Embryonic facial prominence (tissue), 1 donor: Measurements from ENCODE around the gene HAUS5.
"Not testable (repeated sequence)": the region's sequence is repeated elsewhere in the genome, so short reads cannot be mapped to it uniquely, and the experiment has no call there.

Source experiments
- DNase-seq: peaks from one replicate; pipeline ENCODE4 v3.0.0-alpha.2; 2016; ENCODE audit errors: extremely low spot score

HAUS5 gene

DNA sequence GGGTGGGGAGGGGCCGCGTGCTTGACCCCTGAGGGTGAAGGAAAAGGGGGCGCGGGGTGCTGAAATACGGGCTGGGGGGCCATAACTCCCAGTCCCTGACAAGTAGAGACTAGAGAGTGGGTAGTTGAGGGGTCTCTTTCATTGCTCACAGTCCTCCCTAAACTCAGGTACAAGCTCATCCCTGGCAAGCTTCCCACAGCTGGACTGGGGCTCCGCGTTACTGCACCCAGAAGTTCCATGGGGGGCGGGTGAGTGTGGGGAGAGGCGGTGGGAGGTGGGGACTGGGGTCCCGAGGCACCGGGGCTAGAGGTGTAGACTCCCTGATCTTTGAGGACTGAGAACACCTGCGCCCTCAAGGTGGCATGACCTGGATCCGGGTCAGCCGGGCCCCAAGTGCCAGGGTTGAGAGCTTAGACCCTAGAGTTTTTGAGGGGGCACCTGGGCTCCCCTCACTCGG, 30.3 kb downstream of the HAUS5 start:
- DNase-seq, result no peak

DNA sequence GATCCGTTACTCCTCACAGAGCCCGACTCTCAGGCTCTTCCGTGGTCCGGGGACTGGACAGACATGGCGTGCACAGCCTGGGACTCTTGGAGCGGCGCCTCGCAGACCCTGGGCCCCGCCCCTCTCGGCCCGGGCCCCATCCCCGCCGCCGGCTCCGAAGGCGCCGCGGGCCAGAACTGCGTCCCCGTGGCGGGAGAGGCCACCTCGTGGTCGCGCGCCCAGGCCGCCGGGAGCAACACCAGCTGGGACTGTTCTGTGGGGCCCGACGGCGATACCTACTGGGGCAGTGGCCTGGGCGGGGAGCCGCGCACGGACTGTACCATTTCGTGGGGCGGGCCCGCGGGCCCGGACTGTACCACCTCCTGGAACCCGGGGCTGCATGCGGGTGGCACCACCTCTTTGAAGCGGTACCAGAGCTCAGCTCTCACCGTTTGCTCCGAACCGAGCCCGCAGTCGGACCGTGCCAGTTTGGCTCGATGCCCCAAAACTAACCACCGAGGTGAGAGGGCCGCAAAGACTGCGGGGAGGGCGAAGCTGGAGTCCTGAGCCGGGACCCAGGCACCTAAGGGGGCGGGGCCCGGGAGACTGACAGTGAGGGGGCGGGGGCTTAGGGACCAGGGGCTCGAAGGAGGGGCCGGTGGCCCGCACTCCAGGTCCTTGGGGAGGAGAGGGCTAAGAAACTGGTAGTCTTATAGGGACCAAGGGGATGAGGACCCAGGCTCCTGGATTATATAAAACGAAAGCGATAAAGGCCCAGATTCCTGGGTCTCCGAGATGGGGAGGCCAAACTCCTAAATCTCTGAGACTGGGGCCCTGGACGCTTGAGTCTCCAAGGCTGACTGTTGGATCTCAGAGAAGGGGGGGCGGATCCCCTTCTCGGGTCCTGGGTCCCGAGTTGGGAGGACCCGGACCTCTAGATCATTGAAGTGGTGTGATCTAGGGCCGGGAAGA, 31.0 kb downstream of the HAUS5 start:
- DNase-seq, result peak; percentile 64

DNA sequence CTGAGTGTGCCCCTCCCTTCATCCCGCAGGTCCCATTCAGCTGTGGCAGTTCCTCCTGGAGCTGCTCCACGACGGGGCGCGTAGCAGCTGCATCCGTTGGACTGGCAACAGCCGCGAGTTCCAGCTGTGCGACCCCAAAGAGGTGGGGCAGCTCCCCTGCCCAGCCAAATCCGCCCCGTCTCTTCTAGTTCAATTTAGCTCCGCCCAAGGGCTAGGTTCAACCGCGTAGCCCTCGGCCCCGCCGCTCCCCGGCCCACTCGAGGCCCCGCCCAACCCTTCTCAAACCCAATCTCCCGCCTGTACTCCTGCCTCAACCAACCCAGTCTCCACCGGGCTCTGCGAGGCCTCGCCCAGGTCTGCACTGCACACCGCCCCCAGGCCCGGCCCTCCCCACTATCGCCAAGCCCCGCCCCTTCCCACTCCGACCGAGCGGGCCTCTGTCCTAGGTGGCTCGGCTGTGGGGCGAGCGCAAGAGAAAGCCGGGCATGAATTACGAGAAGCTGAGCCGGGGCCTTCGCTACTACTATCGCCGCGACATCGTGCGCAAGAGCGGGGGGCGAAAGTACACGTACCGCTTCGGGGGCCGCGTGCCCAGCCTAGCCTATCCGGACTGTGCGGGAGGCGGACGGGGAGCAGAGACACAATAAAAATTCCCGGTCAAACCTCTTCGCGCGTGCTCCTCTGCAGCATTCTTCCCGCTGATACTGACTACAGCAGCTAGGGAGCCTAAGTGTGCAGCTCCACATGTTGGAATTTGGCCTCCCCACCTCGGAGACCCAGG, 31.9 kb downstream of the HAUS5 start:
- peak; percentile 77 for DNase-seq

DNA sequence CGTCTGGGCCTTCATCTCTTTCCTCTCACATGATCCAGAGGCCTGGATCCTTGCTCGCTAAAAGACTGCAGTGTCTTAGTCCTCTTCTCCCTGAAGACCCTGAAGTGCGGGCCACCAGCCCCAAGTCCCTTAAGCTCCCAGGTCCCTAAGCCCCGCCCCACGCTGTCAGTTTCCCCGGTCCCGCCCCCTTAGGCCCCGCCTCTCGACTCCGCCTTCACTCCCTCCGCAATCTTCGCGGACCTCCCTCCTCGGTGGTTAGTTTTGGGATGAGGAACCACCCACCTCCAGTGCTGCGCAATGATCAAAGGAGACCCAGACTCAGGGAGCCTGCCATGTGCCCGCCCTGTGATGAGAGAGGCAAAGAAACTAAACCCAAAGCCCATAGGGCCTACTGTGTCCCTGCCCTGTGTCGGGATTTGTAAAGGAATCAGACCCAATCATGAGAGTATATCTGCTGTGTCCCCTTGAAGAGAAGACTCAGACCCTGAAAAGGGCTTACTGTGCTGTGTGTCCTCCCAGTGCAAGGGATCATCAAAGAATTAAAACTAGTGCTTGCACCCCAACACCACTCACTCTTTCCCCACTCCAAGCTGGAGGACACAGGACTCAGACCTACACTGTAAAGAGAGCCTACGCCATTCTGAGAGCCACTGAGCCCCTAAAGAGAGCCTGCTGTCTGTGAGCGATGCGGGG, 32.6 kb downstream of the HAUS5 start:
- DNase-seq, result peak; percentile 40

DNA sequence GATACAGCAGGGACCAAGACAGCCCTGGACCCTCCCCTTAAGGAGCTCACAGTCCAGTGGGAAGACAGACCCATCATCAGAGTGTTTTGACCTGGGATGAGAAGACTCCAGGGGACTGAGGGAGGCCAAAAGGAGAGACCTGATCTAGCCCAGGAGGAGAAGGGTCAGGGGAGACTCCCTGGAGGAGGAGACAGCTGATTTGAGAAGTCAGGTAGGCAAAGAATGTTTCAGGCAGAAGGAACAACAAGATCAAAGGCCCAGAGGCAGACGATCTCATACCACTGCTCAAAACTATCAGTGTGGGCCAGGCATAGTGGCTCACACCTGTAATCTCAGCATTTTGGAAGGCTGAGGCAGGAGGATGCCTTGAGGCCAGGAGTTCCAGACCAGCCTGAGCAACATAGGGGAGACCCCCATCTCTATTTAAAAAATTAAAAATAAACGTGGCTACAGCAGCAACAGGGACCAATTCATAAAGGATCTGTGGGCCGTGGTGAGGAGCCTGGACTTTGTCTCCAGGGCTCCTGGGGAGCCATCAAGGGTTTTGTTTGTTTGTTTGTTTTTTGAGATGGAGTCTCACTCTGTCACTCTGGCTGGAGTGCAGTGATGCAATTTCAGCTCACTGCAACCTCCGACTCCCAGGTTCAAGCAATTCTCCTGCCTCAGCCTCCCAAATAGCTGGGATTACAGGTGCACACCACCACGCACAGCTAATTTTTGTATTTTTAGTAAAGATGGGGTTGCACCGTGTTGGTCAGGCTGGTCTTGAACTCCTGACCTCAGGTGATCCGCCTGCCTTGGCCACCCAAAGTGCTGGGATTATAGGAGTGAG, 33.4 kb downstream of the HAUS5 start:
- no peak for DNase-seq

DNA sequence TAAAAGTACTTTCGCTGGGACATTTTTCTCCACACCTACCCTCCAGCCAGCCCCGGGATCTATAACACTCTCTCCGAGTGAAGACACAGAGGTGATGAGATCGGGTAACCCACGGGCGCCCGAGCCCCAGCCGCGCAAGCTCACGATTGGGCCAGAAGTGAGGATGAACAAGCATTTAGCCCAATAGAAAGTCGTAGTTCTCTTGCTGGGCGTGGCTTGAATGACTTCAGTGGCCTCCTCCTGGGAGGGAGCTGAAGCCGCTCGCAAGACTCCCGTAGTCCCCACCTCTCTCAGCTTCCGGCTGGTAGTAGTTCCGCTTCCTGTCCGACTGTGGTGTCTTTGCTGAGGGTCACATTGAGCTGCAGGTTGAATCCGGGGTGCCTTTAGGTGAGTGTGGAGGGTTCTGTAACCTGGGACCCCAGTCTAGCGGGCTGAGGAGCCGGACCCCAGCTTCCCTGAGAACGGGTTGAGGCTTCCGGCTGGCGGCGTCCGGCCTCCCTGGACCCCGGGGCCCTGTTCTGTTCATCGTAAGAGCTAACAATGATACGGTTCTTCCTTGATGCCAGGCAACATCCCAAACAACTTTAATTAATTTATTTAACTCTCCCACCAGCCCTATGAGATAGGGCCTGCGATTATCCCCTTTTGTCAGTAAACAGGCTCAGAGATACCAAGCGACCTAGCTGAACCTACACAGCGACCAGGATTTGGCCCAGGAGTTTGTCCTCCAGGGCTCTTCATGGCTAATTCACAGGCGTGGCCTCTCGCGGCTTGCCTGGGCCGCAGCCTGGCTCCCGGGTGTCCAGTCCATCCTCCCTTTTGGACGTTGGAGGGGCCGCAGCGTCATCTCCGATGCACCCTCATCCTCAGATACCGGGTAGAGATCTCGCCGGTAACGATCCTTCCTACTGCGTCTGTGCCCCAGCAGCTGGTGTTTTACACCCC, 35.8 kb downstream of the HAUS5 start, which contains the start of gene COX6B1:
Gene COX6B1, plus strand, starts transcription at position 307 of the 945 bp plus-strand sequence. CDS start 2,921 bp downstream, outside the sequence.
- peak; percentile 92 for DNase-seq

DNA sequence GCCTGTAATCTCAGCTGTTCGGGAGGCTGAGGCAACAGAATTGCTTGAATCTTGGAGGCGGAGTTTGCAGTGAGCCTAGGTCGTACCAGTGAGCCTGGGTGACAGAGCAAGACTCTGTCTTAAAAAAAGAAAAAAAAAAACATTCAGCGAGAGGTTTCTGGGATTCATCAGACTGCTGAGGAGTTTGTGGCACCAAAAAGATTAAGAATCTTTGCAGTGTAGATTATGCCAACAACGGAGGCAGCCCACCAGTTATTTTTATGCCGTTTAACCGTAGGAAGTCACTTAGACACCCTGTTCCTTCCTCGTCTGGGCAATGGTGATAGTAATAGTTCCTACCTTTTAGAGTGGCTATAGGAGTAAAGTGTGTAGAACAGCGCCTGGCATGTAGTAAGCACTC, 38.0 kb downstream of the HAUS5 start:
- DNase-seq, result no peak

DNA sequence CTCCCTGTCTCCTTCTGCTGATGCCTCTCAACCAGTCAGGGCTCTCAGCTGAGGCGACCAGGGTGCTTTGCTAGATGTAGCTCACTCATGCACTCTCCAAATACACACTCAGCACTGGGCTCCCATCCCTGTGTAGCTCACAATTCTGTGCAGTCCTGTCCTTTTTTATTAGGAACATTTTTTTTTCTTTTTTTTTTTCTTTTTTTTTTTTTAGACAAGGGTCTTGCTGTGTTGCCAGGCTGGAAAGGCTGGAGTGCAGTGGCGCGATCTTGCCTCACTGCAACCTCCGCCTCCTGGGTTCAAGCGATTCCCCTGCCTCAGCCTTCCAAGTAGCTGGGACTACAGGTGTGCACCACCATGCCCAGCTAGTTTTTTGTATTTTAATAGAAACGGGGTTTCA, 42.3 kb downstream of the HAUS5 start:
- DNase-seq, result not testable (repeated sequence)

DNA sequence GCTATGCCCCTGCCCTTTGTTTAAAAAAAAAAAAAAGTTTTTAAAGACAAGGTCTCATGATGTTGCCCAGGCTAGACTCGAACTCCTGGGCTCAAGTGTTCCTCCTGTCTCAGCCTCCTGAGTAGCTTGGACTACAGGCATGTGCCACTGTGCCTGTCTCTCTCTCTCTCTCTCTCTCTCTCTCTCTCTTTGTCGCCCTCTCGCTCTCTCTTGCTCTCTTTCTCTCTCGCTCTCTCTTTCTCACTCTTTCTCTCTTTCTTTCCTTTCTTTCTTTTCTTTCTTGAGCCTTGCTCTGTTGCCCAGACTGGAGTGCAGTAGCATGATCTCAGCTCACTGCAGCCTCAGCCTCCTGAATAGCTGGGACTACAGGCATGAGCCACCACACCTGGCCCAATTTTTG, 43.1 kb downstream of the HAUS5 start:
- DNase-seq, result no peak

DNA sequence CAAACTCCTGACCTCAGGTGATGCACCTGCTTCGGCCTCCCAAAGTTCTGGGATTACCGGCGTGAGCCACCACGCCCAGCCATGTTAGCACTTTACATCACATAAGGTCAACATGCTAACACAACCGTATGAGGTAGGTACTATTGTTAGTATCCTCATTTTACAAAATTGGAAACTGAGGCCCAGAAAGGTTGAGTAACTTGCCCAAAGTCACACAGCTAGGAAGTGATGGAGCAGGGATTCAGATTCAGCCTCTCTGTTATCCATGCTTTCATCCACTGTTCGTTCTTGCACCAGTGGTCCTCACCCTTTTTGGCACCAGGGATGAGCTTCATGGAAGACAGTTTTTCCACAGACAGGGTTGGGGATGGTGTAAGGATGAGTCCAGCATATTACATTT, 44.2 kb downstream of the HAUS5 start:
- DNase-seq, result no peak

DNA sequence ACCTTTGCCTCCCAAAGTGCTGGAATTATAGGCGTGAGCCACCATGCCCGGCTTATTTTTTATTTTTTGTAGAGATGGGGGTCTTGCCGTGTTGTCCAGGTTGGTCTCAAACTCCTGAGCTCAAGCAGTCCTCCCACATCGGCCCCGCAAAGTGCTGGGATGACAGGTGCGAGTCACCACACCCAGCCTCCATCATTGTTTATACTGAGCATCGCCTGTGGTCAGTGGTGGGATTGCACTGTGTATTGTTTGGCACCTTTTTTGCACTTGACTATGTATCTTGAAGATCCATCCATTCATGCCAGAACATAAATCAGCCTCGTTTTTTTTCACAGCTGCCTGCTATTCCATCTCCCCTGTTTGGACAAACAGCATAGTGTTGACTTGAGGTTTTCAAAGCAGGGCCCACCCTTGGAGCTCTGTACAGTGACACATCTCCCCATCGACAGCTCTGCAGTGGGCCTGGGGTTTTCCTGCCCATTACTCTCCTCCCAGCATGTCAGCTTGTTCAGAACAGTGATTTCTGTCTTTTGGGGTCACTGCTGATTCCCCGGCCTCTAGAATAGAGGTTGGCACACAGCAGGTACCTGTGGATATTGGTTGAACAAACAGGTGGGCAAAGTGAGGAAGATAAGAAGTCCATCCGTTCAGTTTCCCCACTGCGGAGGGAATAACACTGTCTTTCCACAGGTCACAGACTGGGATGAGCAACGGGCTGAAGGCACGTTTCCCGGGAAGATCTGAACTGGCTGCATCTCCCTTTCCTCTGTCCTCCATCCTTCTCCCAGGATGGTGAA, 45.6 kb downstream of the HAUS5 start:
- DNase-seq, result no peak

DNA sequence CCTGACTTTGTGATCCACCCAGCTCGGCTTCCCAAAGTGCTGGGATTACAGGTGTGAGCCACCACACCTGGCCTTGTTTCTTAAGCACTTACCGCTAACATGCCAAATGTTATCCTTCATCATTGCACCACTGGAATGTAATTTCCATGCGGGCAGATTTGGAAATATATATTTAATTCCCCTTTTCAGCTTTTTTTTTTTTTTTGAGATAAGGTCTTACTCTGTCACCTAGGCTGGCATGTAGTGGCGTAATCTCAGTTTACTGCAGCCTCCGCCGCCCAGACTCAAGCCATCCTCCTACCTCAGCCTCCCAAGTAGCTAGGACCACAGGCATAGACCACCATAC, 49.4 kb downstream of the HAUS5 start:
- no peak for DNase-seq

DNA sequence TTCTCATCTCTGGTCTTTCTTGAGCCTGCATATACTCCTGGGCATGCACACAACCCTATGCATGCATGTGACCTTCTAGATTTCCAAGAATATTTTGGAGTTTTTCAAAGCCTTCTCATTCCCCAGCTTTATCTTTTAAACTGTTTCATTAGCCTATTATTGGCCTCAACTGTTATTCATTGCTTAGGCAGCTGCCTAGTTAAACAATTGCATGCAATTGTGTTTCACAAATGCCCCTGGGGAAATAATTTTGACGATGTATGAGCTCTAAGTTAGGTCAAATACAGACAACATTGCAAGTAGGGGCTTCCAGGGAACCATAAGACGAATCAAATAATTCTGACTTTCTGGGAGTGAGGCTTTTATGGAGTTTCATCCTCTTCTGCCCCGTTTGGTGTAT, 51.4 kb downstream of the HAUS5 start:
- no peak for DNase-seq

DNA sequence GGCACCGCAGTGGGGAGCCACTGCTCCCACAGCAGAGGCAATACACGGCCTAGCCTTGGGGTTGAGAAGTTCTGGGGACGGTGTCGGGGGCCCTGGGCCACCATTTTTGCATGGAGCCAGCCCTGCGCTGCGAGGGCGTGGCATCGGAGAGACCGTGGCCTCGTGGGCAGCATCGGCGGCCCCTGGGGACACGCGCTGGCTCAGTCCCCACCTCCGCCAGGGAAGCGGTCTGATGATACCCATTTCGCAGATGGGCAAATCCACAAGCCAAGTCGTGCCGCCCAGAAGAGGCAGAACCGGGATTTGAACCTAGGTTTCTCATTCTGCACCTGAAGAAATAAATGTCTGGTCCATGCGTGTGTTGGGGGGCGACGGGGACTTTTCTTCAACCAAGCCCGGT, 52.6 kb downstream of the HAUS5 start:
- DNase-seq, result no peak

DNA sequence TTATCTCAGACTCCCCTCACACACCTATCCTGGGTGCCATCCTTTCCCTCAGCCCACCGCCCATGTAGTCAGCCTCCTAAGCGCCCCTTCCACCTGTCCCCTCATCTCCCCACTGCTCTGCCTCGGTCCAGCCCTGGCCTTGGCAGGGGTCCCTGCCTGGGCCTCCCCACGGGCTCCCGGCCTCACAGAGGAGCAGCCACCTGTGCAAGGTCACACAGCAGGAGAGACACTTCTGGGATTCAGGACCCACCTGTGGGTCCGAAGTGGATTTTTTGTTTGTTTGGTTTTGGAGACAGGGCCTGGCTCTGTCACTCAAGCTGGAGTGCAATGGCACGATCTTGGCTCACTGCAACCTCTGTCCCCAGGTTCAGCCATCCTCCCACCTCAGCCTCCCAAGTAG, 53.1 kb downstream of the HAUS5 start:
- DNase-seq, result no peak

DNA sequence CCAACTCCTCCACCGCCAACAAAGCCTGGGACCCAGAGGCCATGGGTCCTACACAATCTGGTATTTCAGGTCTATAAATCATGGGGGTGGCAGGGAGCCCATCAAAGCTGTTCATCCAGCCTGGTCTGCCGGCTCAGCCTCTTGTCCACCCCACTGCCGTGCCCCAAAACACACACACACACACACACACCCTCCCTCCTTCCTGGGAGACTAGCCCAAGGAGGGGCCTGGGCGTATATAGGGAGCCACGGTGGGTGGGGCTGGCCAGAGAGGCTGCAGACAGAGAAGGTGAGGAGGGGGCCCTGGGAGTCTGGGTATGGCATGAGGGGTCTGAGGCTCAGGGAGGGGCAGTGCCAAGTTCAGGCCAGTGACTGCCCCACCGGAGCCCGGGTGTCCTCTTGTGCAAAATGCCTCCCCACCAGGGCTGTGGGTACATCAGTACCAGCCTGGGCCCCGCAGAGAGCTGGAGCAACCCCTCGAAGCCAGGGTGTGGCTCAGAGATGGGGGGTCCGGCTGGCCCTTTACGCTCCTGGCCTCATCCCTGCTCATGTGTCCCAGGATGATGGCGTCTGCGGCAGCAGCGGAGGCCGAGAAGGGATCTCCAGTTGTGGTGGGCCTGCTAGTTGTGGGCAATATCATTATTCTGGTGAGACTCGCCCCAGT, 53.8 kb downstream of the HAUS5 start, which contains the start of gene UPK1A:
Gene UPK1A, plus strand, starts transcription at position 267 of the 663 bp plus-strand sequence. Its CDS starts 296 bp downstream, at position 563.
- no peak for DNase-seq

DNA sequence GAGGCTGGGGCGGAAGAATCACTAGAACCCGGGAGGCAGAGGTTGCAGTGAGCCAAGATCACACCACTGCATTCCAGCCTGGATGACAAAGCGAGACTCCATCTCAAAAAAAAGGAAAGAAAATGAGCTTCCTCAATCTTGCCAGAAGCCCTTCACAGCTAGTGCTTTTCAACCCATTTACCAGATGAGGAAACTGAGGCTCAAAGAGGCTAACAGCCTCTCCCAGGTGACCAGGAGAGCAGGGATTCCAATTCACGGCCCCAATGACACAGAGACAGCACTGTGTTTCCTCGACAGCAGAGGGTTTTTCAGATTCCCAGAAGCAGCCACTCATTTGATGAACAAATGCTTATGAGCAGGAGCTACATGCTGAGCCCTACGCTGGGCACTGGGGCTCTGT, 57.0 kb downstream of the HAUS5 start:
- no peak for DNase-seq

DNA sequence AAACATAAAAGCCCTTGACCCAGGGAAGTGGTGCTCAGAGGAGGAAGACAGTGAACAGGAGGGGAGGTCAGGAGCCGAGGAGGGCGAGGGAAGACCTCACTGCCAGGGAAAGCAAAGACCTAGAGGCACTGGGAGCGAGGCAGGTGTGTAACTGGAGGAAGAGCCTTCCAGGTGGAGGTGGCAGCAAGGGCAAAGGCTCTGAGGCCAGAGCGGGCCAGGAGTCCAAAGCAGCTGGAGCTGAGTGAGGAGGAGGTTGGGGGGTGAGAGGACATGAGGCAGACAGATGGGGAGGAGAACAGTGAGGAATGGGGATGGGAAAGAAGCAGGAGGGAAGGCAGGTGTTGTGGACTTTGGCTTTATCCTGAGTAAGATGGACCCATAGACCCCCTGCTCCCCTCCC, 57.4 kb downstream of the HAUS5 start:
- no peak for DNase-seq

DNA sequence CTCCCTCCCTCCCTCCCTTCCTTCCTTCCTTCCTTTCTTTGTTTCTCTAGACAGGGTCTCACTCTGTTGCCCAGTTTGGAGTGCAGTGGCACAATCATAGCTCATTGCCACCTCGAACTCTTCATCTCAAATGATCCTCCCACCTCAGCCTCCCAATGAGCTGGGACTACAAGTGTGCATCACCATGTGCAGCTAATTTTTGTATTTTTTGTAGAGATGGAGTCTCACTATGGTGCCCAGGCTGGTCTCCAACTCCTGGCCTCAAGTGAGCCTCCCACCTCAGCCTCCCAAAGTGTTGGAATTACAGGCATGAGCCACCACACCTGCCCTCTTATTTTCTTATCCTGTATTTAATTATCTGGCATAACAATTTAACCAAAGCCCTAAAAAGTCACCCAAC, 58.2 kb downstream of the HAUS5 start:
- no peak for DNase-seq
